HEK293 (cell line): Measurements from ENCODE around the gene FBXO17.

ENCODE experiments used
- BCL11B ChIP-seq: fragments of 450-650 bp; formaldehyde crosslinking; IDR thresholded peaks from 2 replicates; pipeline ENCODE4 v1.5.1; 2016; ENCODE audit warnings: low read depth, missing biosample characterization, missing genetic modification characterization
- TF ChIP-seq, protein P1 (sequence below): fragments of 450-650 bp; formaldehyde crosslinking; IDR thresholded peaks from 2 replicates; pipeline ENCODE4 v1.5.1; 2016; ENCODE audit warnings: missing biosample characterization, missing genetic modification characterization

- TF ChIP-seq BCL11B (tag by site-specific recombination), result no peak
- TF ChIP-seq, protein P1, sequence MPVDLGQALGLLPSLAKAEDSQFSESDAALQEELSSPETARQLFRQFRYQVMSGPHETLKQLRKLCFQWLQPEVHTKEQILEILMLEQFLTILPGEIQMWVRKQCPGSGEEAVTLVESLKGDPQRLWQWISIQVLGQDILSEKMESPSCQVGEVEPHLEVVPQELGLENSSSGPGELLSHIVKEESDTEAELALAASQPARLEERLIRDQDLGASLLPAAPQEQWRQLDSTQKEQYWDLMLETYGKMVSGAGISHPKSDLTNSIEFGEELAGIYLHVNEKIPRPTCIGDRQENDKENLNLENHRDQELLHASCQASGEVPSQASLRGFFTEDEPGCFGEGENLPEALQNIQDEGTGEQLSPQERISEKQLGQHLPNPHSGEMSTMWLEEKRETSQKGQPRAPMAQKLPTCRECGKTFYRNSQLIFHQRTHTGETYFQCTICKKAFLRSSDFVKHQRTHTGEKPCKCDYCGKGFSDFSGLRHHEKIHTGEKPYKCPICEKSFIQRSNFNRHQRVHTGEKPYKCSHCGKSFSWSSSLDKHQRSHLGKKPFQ, result no peak
These were observed 42.0 kb downstream of the FBXO17 start for GRCh38 chr19:38933544-38933943.
